ENCODE results near the gene UCP2. TPM values are rescaled to one million over a fixed set of nuclear protein-coding genes. Genes with fewer than 3 reads are reported as not detected.

UCP2 gene
- total and polyA plus RNA-seq, 9 of the 15 experiments (the other 6 are each of a cell fraction or from before 2014, with no cell fraction given) = 19.2 to 216 (median 87.9) TPM

GRCh38 chr11:73942010-73942409 is 40.6 kb downstream of the UCP2 start (continued):
- TF ChIP-seq CHD7 (IDR thresholded peaks at IDR 0.05; ENCODE audit: low read depth, low read length) (no peak), MBD2 (IDR thresholded peaks at IDR 0.05; ENCODE audit: borderline replicate concordance, low read depth) (no peak), SOX6 (IDR thresholded peaks at IDR 0.05) (peak; percentile 80), RCOR1 (IDR thresholded peaks at IDR 0.05; ENCODE audit: borderline replicate concordance in 1 of 2, low read depth in 2 of 2, low read length in 2 of 2) (peak; percentile 42 to 74; a peak in 3 of 4 replicates), TCF3 (CRISPR knock-in tag; IDR thresholded peaks at IDR 0.05) (peak; percentile 92), GTF2A2 (tag; IDR thresholded peaks at IDR 0.05) (no peak), PKNOX1 (IDR thresholded peaks at IDR 0.05) (no peak), HMBOX1 (IDR thresholded peaks at IDR 0.05) (no peak), MIER1 (IDR thresholded peaks at IDR 0.05; ENCODE audit: low read depth) (no peak), ZNF224 (CRISPR knock-in tag; IDR thresholded peaks at IDR 0.05) (no peak), MXI1 (IDR thresholded peaks at IDR 0.05; ENCODE audit: low read depth, low read length) (no peak), ZNF436 (CRISPR knock-in tag; IDR thresholded peaks at IDR 0.05) (no peak)

Data from K562 (cell line).